SU-DHL-6 (cell line): Measurements from ENCODE around the gene DBET.

ENCODE experiments used
- EZH2phosphoT487 ChIP-seq: fragments of 200-600 bp; sonication (generic), shearing (Covaris generic); conservative IDR thresholded peaks from 2 replicates; pipeline ENCODE4 v1.6.1; 2018; ENCODE audit warnings: mild to moderate bottlenecking, antibody characterized with exemption, low read length, moderate library complexity, mixed read lengths
- TF ChIP-seq, protein P1 (sequence below): fragments of 200-600 bp; sonication (generic); IDR thresholded peaks from one replicate; pipeline ENCODE4 v1.5.1; 2017; ENCODE audit warnings: antibody characterized with exemption, mild to moderate bottlenecking, low read length, moderate library complexity; ENCODE audit not compliant: insufficient read depth, poor library complexity, severe bottlenecking

DNA sequence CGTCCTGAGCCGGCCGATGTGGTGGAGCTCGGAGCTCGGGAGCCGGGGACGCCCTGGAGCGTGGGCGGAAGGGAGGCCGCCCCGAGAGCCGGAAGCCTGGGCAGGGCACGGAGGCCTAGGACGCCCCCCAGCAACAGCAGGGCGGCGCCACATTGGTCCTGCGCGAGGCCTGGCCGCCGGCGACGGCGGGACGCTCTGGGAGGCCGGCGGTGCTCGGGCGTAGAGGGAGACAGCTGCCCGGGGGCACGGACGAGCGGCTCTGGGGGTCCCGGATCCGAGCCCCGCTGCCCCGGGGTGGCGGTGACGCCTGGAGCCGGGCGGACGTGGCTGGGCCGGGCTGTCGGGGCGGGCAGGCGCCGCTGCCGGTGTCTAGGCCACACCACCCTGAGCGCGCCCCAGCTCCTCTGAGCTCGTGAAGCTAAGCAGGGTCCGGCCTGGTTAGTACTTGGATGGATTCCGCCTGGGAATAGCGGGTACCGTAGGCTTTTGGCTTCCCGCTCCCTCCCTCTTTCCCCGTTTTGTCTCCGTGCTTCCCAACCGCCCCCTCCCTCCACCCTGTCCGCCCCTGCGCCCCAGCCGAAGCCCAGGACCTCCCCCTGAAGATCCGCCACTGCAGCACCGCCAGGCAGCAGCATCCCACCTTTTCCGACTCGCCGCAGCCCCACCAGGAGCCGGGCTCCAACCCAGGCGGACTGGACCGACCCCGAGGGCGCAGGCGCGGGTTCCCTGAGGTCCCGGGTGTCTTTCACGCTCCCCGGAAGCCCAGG lies 49.3 kb upstream of the DBET start:
- TF ChIP-seq, protein P1, sequence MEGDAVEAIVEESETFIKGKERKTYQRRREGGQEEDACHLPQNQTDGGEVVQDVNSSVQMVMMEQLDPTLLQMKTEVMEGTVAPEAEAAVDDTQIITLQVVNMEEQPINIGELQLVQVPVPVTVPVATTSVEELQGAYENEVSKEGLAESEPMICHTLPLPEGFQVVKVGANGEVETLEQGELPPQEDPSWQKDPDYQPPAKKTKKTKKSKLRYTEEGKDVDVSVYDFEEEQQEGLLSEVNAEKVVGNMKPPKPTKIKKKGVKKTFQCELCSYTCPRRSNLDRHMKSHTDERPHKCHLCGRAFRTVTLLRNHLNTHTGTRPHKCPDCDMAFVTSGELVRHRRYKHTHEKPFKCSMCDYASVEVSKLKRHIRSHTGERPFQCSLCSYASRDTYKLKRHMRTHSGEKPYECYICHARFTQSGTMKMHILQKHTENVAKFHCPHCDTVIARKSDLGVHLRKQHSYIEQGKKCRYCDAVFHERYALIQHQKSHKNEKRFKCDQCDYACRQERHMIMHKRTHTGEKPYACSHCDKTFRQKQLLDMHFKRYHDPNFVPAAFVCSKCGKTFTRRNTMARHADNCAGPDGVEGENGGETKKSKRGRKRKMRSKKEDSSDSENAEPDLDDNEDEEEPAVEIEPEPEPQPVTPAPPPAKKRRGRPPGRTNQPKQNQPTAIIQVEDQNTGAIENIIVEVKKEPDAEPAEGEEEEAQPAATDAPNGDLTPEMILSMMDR = no peak
- TF ChIP-seq EZH2phosphoT487 = no peak
